Brain microvascular endothelial cell (primary cell): Measurements from ENCODE around the gene ADISSP.

Experiments
- DNase-seq: peaks from one replicate; pipeline ENCODE4 v3.0.0-alpha.2; 2020
- H3K27ac ChIP-seq: fragments of 250-450 bp; sonication (Bioruptor Pico); 2 replicates; pipeline ENCODE4 v1.5.1; 2020; ENCODE audit warnings: mild to moderate bottlenecking, moderate library complexity
- H3K27me3 ChIP-seq: fragments of 250-450 bp; sonication (Bioruptor Pico); replicated peaks from 2 replicates; pipeline ENCODE4 v1.5.1; 2020; ENCODE audit warnings: mild to moderate bottlenecking
- H3K36me3 ChIP-seq: fragments of 250-450 bp; sonication (Bioruptor Pico); replicated peaks from 2 replicates; pipeline ENCODE4 v1.5.1; 2020; ENCODE audit warnings: mild to moderate bottlenecking
- H3K4me3 ChIP-seq: 2 replicates; pipeline ENCODE4 v1.5.1; 2011; ENCODE audit warnings: low read depth, mild to moderate bottlenecking, control low read depth, low read length, moderate library complexity
- CTCF ChIP-seq: IDR thresholded peaks from 2 replicates; pipeline ENCODE4 v1.5.1; 2011; ENCODE audit warnings: low read depth, mild to moderate bottlenecking, moderate library complexity, low read length, control low read depth, inconsistent platforms; ENCODE audit errors: missing control alignments
- in situ Hi-C: cut with HindIII; loops from 2 replicates; pipeline ENCODE4 v1.10.0; 2017; ENCODE audit warnings: low sequenced_read_pairs, low pct_ligation_motif_present

The ADISSP gene

DNA sequence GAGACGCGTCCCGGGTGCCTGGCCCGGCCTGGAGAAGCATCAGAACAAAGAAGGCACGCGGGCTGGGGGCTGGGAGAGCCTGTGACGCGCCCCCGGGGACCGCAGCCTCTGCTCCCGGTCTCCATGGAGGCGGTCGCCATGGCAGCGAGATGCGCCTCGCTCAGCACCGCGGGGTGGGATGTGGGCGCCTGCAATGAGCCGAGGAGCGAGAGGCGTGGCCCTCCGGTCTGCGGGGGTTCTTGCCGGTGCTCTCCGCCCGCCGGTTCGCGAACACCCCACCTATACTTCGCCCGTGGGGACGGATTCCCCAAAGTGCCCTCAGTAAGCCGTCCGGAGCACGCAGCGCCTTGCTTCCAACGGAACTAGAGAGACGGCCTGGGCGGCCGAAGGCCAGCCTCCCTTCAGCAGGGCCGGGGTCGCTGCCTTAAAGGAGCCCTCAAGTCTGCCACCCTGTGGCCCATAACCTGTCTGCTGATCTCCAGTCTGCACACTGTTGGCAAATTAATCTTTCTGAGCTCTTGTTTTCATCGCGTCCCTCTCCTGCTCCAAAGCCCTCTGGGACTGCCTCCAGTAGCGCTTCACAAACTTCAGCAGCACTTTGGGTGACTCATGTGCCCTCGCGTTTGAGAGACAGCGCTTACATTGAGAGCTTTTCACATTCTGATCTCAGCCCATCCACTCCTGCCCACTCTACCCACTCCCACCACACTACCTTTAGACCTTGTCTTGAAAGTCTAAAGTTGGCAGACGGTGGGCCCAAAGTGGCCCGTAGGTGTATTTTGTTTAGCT, 983 bp upstream of the ADISSP start:
- Histone ChIP-seq H3K27me3 (no peaks in the 10 kb centered on the region), H3K36me3 (no peaks in the 10 kb centered on the region), H3K4me3 (peak overlapping the region; percentile 77), H3K27ac (peak overlapping the region; percentile 67)
- TF ChIP-seq CTCF = peak; percentile 57
- in situ Hi-C loops = no loop called here
- DNase-seq = peak; percentile 74

GRCh38 chr20:3767110-3767426, 485 bp downstream of the ADISSP start:
- peak overlapping the region; percentile 74 for H3K4me3 ChIP-seq
- H3K27me3 ChIP-seq = no peaks in the 10 kb centered on the region
- DNase-seq = no peak
- H3K27ac ChIP-seq = no peak overlapping the region
- H3K36me3 ChIP-seq = no peaks in the 10 kb centered on the region
- no peak for TF ChIP-seq CTCF
- in situ Hi-C loops = no loop called here

GRCh38 chr20:3766422-3767109, 987 bp downstream of the ADISSP start:
- DNase-seq = no peak
- Histone ChIP-seq H3K36me3 (peaks cover 2% of the 10 kb centered on the region), H3K27ac (no peak overlapping the region), H3K27me3 (no peaks in the 10 kb centered on the region), H3K4me3 (peak overlapping the region; percentile 74)
- TF ChIP-seq CTCF = no peak
- in situ Hi-C loops = no loop called here

DNA sequence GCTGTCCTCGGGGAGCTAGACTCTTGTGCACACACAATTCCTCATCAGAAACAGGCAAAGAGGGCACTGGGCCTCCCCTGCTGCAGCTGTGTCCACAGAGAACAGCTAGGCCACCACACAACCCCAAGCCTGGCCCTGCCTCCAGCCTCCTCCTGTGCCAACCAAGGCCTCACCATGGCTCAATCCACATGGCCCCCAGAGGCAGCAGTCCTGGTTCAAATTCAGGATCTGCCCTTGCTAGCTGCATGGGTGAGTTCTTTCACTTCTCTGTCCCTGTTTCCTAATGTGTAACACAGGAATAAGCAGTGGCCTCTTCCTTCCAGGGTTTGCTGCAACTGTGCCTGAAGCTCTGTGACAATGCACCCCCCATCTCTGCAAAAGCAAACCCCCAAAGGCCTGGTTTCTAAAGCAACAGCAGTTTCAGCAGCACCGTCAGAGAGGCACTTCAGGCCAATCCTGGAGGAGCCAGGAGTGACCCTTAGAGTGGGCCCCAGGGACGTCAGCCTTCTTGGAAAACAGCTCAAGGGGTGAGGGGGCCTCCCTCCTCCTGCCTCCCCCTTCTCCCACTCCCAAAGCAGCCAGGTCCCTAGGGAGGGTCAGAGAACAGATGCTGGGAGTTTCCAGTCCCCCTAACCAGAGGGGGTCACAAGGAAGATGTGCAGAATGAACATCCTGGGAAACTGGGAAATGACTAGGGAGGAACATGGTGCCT, 2.2 kb downstream of the ADISSP start:
- no peak overlapping the region for H3K4me3 ChIP-seq
- no peak for DNase-seq
- in situ Hi-C loops = no loop called here
- no peak for TF ChIP-seq CTCF
- H3K27ac ChIP-seq = no peak overlapping the region
- H3K27me3 ChIP-seq = no peaks in the 10 kb centered on the region
- peaks cover 4% of the 10 kb centered on the region for H3K36me3 ChIP-seq

DNA sequence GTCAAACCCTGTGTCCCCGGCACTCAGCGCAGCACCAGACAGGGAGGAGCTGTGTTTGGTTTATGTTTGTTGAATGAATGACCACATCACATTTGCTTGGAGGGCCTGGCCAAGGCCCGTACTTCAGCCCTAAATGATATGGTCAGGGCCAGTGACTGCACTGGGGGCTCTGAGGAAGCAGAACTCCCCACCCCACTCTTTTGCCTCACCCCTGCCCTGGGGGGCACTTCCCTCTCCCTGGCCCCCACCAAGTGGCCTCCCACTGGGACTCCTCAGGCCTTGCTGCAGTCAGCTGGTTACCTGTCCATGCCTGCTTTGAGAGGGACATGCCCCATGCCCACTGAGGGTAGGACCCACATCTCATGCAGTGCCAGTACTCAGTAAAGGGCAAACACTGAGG, 2.9 kb downstream of the ADISSP start:
- H3K27ac ChIP-seq = no peak overlapping the region
- DNase-seq = no peak
- peaks cover 4% of the 10 kb centered on the region for H3K36me3 ChIP-seq
- TF ChIP-seq CTCF = no peak
- in situ Hi-C loops = no loop called here
- H3K4me3 ChIP-seq = no peak overlapping the region
- no peaks in the 10 kb centered on the region for H3K27me3 ChIP-seq
